Suprapubic skin (tissue), 4 donors: ENCODE results near the gene SUPV3L1. TPM values are rescaled to one million over a fixed set of nuclear protein-coding genes. Genes with fewer than 3 reads are reported as not detected.

Source experiments
- DNase-seq, 2 donors: peaks; one replicate each; pipeline ENCODE4 v3.0.0-alpha.2; 2019; ENCODE audit warnings: low spot score in 2 of 2
- H3K27ac ChIP-seq: fragments of 200-600 bp; sonication (generic); one replicate; pipeline ENCODE4 v1.5.1; 2019
- H3K27me3 ChIP-seq: fragments of 200-600 bp; sonication (generic); one replicate; pipeline ENCODE4 v1.5.1; 2019
- H3K36me3 ChIP-seq: fragments of 200-600 bp; sonication (generic); one replicate; pipeline ENCODE4 v1.5.1; 2019
- H3K4me1 ChIP-seq: fragments of 200-600 bp; sonication (generic); one replicate; pipeline ENCODE4 v1.5.1; 2019
- H3K4me3 ChIP-seq: fragments of 200-600 bp; sonication (generic); one replicate; pipeline ENCODE4 v1.5.1; 2019; ENCODE audit warnings: mild to moderate bottlenecking
- H3K9me3 ChIP-seq: fragments of 200-600 bp; sonication (generic); one replicate; pipeline ENCODE4 v1.5.1; 2019
- EP300 ChIP-seq: sonication (generic); formaldehyde crosslinking; IDR thresholded peaks from one replicate; pipeline ENCODE4 v1.6.1; 2017; ENCODE audit warnings: antibody characterized with exemption
- POLR2A ChIP-seq, 2 donors: fragments of 450-650 bp; IDR thresholded peaks; one replicate each; pipeline ENCODE4 v1.6.1; 2017; ENCODE audit warnings: antibody characterized with exemption in 2 of 2, mild to moderate bottlenecking in 2 of 2, moderate library complexity in 2 of 2
- POLR2AphosphoS5 ChIP-seq, 3 donors: sonication (generic); formaldehyde crosslinking; IDR thresholded peaks; one replicate each; pipeline ENCODE4 v1.6.1; 2017; ENCODE audit warnings: antibody characterized with exemption in 3 of 3
- WGBS: methylation state at CpG from one replicate; pipeline ENCODE4 v1.1.5; 2018; 5-methylcytosine and 5-hydroxymethylcytosine counted together
- total RNA-seq, 4 donors: library from RNA; depleted of rRNA; stranded (reverse); fragments of >200 nt; gene quantifications; one replicate each; pipeline ENCODE4 v1.1.0, GENCODE V29; 2016
- TF ChIP-seq, protein P1 (sequence below), 2 donors: fragments of 200-600 bp in 1 of 2; fragments of 450-650 bp in 1 of 2; sonication (generic) in 1 of 2; IDR thresholded peaks; one replicate each; pipeline ENCODE4 v1.5.1; 2016 to 2019; ENCODE audit warnings: antibody characterized with exemption in 2 of 2, mild to moderate bottlenecking in 1 of 2, moderate library complexity in 1 of 2

SUPV3L1 gene
- total RNA-seq, 4 donors from 2014 or later: 27.9 to 53.1 (median 30.5) TPM

DNA sequence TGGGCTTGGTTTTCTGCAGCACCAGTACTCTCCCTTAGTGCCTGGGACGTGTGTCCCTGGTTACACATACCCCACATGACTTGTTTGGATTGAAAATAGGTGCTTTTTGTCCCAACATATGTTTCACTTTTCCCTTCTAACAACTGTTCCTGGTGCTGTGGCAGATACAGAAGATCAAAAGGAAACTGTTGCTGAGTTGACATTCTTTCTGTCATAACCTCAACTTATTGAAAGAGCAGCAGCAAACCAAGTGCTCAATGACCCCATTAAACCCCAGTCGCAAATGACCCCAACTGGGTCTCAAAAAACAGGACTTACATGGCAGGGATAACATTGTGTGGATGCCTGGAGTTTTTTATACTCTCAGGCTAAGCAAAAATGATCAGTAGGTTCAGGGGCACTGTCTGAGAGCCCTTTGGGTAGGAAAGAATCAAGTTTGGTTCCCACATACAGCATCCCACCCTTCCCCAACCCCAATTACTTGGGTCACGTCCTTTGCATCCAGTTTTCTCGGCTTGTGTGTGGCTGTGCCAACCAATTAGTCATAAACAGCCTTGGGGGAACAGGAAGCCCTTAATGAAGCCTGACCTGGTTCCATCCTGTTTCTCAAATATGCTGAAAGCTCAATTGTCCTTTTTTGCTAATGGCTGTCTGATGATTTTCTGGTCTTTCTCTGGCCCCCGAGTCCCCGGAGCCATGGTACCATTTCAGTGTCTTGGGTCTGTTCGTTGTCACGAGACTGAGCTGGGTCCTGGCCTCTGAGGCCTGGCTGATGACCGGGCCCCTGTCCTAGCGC lies 45.0 kb downstream of the SUPV3L1 start:
- TF ChIP-seq EP300 (no peak), POLR2A (IDR thresholded peaks at IDR 0.05) (no peak), POLR2AphosphoS5 (IDR thresholded peaks at IDR 0.05) (no peak)
- TF ChIP-seq, protein P1, sequence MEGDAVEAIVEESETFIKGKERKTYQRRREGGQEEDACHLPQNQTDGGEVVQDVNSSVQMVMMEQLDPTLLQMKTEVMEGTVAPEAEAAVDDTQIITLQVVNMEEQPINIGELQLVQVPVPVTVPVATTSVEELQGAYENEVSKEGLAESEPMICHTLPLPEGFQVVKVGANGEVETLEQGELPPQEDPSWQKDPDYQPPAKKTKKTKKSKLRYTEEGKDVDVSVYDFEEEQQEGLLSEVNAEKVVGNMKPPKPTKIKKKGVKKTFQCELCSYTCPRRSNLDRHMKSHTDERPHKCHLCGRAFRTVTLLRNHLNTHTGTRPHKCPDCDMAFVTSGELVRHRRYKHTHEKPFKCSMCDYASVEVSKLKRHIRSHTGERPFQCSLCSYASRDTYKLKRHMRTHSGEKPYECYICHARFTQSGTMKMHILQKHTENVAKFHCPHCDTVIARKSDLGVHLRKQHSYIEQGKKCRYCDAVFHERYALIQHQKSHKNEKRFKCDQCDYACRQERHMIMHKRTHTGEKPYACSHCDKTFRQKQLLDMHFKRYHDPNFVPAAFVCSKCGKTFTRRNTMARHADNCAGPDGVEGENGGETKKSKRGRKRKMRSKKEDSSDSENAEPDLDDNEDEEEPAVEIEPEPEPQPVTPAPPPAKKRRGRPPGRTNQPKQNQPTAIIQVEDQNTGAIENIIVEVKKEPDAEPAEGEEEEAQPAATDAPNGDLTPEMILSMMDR (IDR thresholded peaks at IDR 0.05): no peak
- Histone ChIP-seq H3K4me1 (peaks cover 26% of the 10 kb centered on the region), H3K4me3 (no peak overlapping the region), H3K27me3 (peaks cover under 1% of the 10 kb centered on the region), H3K9me3 (no peaks in the 10 kb centered on the region), H3K36me3 (no peaks in the 10 kb centered on the region), H3K27ac (no peak overlapping the region)
- WGBS: 45% methylated on average over 5 of the region's 10 CpGs
- DNase-seq: no peak

- no peak overlapping the region for H3K27ac ChIP-seq
- 92% methylated on average over 7 of the region's 10 CpGs for WGBS
- no peaks in the 10 kb centered on the region for H3K9me3 ChIP-seq
- H3K4me1 ChIP-seq: peaks cover 26% of the 10 kb centered on the region
- no peaks in the 10 kb centered on the region for H3K36me3 ChIP-seq
- H3K4me3 ChIP-seq: no peak overlapping the region
- H3K27me3 ChIP-seq: no peaks in the 10 kb centered on the region
- no peak for DNase-seq
- TF ChIP-seq, protein P1 (IDR thresholded peaks at IDR 0.05): no peak
- TF ChIP-seq EP300 (no peak), POLR2AphosphoS5 (IDR thresholded peaks at IDR 0.05) (no peak), POLR2A (IDR thresholded peaks at IDR 0.05) (no peak)
These were observed 45.6 kb downstream of the SUPV3L1 start for GRCh38 chr10:69225681-69226080.

DNA sequence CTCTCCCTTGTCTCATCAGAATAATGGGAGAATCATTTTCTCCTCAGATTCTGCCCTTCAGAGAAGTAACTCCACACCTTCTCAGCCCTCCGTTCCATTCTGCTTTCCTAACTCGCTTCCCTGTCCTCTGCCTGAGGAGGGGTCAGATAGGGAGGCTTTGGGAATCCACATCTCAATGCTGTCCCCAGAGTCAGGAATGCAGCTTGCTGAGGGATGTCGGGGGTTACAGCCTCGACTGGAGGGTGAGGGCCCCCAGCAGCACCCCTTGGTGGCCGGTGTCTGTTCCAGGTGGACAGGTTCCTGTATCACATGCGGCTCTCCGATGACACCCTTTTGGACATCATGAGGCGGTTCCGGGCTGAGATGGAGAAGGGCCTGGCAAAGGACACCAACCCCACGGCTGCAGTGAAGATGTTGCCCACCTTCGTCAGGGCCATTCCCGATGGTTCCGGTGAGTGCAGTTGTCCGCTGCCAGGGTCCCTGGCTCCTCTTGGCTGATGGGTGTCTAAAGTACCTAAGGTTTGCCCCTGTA lies 47.0 kb downstream of the SUPV3L1 start:
- TF ChIP-seq, protein P1 (IDR thresholded peaks at IDR 0.05): no peak
- TF ChIP-seq EP300: no peak
- TF ChIP-seq POLR2A (IDR thresholded peaks at IDR 0.05): no peak
- Histone ChIP-seq H3K4me1 (peaks cover 25% of the 10 kb centered on the region), H3K27ac (no peak overlapping the region), H3K36me3 (no peaks in the 10 kb centered on the region), H3K27me3 (no peaks in the 10 kb centered on the region), H3K4me3 (no peak overlapping the region), H3K9me3 (no peaks in the 10 kb centered on the region)
- 89% methylated on average over 14 of the region's 14 CpGs for WGBS
- DNase-seq: no peak

GRCh38 chr10:69228151-69228550 lies 48.1 kb downstream of the SUPV3L1 start:
- Histone ChIP-seq H3K4me1 (peaks cover 17% of the 10 kb centered on the region), H3K27me3 (no peaks in the 10 kb centered on the region), H3K9me3 (no peaks in the 10 kb centered on the region), H3K36me3 (no peaks in the 10 kb centered on the region), H3K27ac (no peak overlapping the region), H3K4me3 (no peak overlapping the region)
- DNase-seq: no peak
- TF ChIP-seq EP300 (no peak), POLR2AphosphoS5 (IDR thresholded peaks at IDR 0.05) (no peak), POLR2A (IDR thresholded peaks at IDR 0.05) (no peak)
- TF ChIP-seq, protein P1 (IDR thresholded peaks at IDR 0.05): no peak
- 88% methylated on average over 2 of the region's 2 CpGs for WGBS

DNA sequence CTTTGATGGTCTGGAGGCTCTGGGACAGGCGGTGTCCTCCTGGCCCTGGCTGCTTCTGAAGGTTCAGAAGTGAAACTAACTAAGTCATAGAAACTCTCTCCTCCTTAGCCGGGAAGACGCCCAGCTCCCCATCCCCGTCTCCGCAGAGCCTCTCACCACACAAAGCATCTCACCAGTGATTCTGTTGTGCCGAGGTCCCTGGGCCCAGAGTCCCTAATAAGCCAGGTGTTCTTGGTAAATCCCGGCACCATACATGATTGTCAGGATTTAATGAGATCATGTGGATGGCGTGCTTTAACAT lies 49.5 kb downstream of the SUPV3L1 start:
- no peak overlapping the region for H3K4me3 ChIP-seq
- H3K4me1 ChIP-seq: peaks cover 16% of the 10 kb centered on the region
- no peak overlapping the region for H3K27ac ChIP-seq
- DNase-seq: no peak
- no peak for TF ChIP-seq POLR2A (IDR thresholded peaks at IDR 0.05)
- TF ChIP-seq, protein P1 (IDR thresholded peaks at IDR 0.05): no peak
- no peak for TF ChIP-seq EP300
- no peak for TF ChIP-seq POLR2AphosphoS5 (IDR thresholded peaks at IDR 0.05)
- H3K27me3 ChIP-seq: no peaks in the 10 kb centered on the region
- WGBS: 69% methylated on average over 8 of the region's 8 CpGs
- H3K9me3 ChIP-seq: no peaks in the 10 kb centered on the region
- H3K36me3 ChIP-seq: no peaks in the 10 kb centered on the region
